ENCODE results near the gene FIBCD1.

Gene FIBCD1

DNA sequence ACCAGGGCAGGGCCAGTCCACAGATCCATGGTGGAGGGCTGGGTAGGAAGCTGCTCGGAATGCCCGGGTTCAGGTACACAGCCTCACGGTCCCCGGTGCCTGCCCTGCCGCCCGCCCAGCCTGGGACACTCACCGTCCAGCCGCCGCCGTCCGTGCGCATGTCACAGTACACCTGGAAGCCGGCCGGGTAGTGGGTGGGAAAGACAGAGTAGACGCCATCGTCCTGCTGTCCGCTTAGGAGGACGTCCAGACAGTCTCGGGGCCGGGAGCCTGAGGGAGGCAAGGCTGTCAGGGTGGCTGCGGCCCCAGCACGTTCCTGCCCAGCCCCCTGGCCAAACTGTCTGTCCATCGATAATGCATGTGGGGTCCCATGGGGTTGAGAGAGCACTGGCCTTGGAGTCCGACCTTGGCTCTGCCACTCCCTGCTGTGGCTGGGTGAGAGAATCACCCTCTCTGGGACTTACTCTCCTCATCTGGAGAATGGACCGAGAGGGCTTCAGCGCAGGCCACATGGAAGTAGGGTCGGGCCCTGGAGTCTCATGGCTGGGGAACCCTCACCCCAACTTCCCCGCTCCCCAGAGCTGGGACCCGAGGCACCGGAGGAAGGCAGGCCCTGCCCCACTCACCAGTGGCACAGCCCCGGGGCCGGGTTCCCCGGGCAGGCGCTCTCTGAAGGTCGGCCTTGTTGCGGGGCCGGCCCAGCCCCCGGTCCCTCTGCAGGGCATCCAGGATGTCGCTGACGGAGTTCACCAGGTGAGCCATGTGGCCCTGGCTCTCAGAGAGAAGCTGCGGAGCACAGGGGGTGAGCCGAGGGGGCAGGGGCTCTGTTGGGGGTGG, 15.2 kb downstream of the FIBCD1 start:
- no peaks in the 10 kb centered on the region for H3K9me3 ChIP-seq (ENCODE audit: control insufficient read depth in 5 of 5, low read length in 5 of 5)
- H3K27ac ChIP-seq (ENCODE audit: low read depth, low read length) = no peak overlapping the region
- H3K9ac ChIP-seq (ENCODE audit: low read length in 5 of 5) = no peak overlapping the region
- H3K4me3 ChIP-seq (ENCODE audit: low read depth in 1 of 5, low read length in 5 of 5) = no peak overlapping the region
- peaks cover 25 to 67% (median 51%) of the 10 kb centered on the region in 5 donors for H3K27me3 ChIP-seq (ENCODE audit: control insufficient read depth in 5 of 5, insufficient read depth in 4 of 5, low read length in 5 of 5)
- H3K4me1 ChIP-seq (ENCODE audit: control insufficient read depth in 5 of 5, insufficient read depth in 5 of 5, low read length in 5 of 5) = no peaks in the 10 kb centered on the region
- H3K36me3 ChIP-seq (ENCODE audit: control insufficient read depth in 5 of 5, insufficient read depth in 5 of 5, low read length in 5 of 5) = no peaks in the 10 kb centered on the region

GRCh38 chr9:130922893-130923610, 16.0 kb downstream of the FIBCD1 start:
- H3K27me3 ChIP-seq (ENCODE audit: control insufficient read depth in 5 of 5, insufficient read depth in 4 of 5, low read length in 5 of 5) = peaks cover 26 to 73% (median 52%) of the 10 kb centered on the region in 5 donors

DNA sequence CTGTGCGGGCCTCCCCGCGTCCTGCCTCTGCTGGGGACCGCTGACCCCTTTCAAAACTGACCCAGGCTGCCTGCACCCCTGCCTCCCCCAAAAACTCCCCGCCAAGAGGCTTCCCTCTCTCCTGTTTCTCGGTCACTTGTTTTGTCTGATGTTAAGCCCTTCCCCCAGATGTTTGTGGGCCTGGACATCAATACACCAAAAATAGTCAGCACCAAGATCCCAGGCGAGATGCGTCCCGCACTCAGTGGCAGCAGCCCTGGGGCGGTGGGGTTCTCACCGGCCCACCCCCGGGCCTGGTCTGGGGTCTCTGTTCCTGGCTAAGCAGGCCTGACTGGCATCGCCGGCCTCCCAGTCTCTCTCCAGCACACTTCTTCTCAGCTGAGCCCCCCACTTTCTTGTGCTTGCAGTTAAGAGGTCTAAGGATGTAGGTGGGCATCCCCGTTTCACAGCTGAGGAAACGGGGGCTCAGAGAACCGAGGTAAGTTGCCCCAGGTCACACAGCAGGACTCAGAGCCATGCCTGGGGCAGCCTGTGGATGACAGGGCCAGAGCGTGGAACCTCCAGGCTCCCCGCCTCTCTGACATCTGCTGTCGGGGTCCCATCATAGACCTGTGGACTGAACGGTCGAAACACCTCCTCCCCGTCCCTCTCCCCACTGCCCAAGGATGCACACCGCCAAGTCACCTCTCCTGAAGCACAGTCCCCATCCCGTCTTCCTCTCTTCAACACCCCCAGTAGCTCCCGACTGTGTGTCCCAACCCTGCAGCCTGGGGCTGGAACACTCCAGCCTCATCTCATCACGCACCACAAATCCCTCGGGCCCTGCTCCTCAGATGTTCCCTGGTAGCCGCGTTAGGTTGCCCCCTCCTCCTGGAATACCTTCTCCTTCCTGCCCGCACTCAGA, 16.8 kb downstream of the FIBCD1 start:
- H3K27ac ChIP-seq (ENCODE audit: low read depth, low read length) = no peak overlapping the region
- peaks cover 32 to 80% (median 60%) of the 10 kb centered on the region in 5 donors for H3K27me3 ChIP-seq (ENCODE audit: control insufficient read depth in 5 of 5, insufficient read depth in 4 of 5, low read length in 5 of 5)
- no peak overlapping the region for H3K4me3 ChIP-seq (ENCODE audit: low read depth in 1 of 5, low read length in 5 of 5)

More at GRCh38 chr9:130922893-130923610, 16.0 kb downstream of the FIBCD1 start:
- H3K4me1 ChIP-seq (ENCODE audit: control insufficient read depth in 5 of 5, insufficient read depth in 5 of 5, low read length in 5 of 5) = no peaks in the 10 kb centered on the region
- H3K27ac ChIP-seq (ENCODE audit: low read depth, low read length) = no peak overlapping the region
- no peak overlapping the region for H3K4me3 ChIP-seq (ENCODE audit: low read depth in 1 of 5, low read length in 5 of 5)
- H3K9ac ChIP-seq (ENCODE audit: low read length in 5 of 5) = no peak overlapping the region
- H3K9me3 ChIP-seq (ENCODE audit: control insufficient read depth in 5 of 5, low read length in 5 of 5) = no peaks in the 10 kb centered on the region
- H3K36me3 ChIP-seq (ENCODE audit: control insufficient read depth in 5 of 5, insufficient read depth in 5 of 5, low read length in 5 of 5) = no peaks in the 10 kb centered on the region

GRCh38 chr9:130921300-130921988, 17.6 kb downstream of the FIBCD1 start:
- Histone ChIP-seq H3K36me3 (ENCODE audit: control insufficient read depth in 5 of 5, insufficient read depth in 5 of 5, low read length in 5 of 5) (no peaks in the 10 kb centered on the region), H3K4me3 (ENCODE audit: low read depth in 1 of 5, low read length in 5 of 5) (no peak overlapping the region), H3K4me1 (ENCODE audit: control insufficient read depth in 5 of 5, insufficient read depth in 5 of 5, low read length in 5 of 5) (no peaks in the 10 kb centered on the region), H3K9ac (ENCODE audit: low read length in 5 of 5) (no peak overlapping the region), H3K9me3 (ENCODE audit: control insufficient read depth in 5 of 5, low read length in 5 of 5) (no peaks in the 10 kb centered on the region), H3K27ac (ENCODE audit: low read depth, low read length) (no peak overlapping the region), H3K27me3 (ENCODE audit: control insufficient read depth in 5 of 5, insufficient read depth in 4 of 5, low read length in 5 of 5) (peaks cover 34 to 83% (median 61%) of the 10 kb centered on the region in 5 donors)

More for the DNA sequence above, 16.8 kb downstream of the FIBCD1 start:
- H3K9me3 ChIP-seq (ENCODE audit: control insufficient read depth in 5 of 5, low read length in 5 of 5) = no peaks in the 10 kb centered on the region
- H3K36me3 ChIP-seq (ENCODE audit: control insufficient read depth in 5 of 5, insufficient read depth in 5 of 5, low read length in 5 of 5) = no peaks in the 10 kb centered on the region
- no peaks in the 10 kb centered on the region for H3K4me1 ChIP-seq (ENCODE audit: control insufficient read depth in 5 of 5, insufficient read depth in 5 of 5, low read length in 5 of 5)
- no peak overlapping the region for H3K9ac ChIP-seq (ENCODE audit: low read length in 5 of 5)

- Histone ChIP-seq H3K27ac (ENCODE audit: low read depth, low read length) (no peak overlapping the region), H3K27me3 (ENCODE audit: control insufficient read depth in 5 of 5, insufficient read depth in 4 of 5, low read length in 5 of 5) (peaks cover 34 to 80% (median 61%) of the 10 kb centered on the region in 5 donors), H3K36me3 (ENCODE audit: control insufficient read depth in 5 of 5, insufficient read depth in 5 of 5, low read length in 5 of 5) (no peaks in the 10 kb centered on the region)
These were observed 18.2 kb downstream of the FIBCD1 start for GRCh38 chr9:130920762-130921299.

DNA sequence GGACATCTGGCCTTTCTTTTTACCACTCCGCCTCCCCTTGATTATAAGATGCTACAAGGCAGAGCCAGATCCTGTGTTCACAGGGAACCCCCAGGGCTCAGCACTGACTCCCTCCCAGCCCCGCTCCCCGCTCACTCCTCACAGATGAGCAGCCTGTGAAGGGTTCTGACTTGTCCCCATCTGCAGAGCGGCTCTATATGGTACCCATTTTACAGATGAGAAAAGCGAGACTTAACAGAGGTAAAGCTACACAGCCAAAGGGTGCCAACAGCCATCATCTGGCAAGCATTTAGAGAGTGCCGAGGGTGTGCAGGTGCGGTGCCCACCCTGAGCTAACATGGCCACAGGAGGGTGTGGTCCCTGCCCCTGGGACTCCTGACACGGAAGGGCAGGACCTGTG, 18.8 kb downstream of the FIBCD1 start:
- Histone ChIP-seq H3K4me3 (ENCODE audit: low read depth in 1 of 5, low read length in 5 of 5) (no peak overlapping the region), H3K4me1 (ENCODE audit: control insufficient read depth in 5 of 5, insufficient read depth in 5 of 5, low read length in 5 of 5) (no peaks in the 10 kb centered on the region), H3K27ac (ENCODE audit: low read depth, low read length) (no peak overlapping the region), H3K9ac (ENCODE audit: low read length in 5 of 5) (no peak overlapping the region), H3K36me3 (ENCODE audit: control insufficient read depth in 5 of 5, insufficient read depth in 5 of 5, low read length in 5 of 5) (no peaks in the 10 kb centered on the region), H3K9me3 (ENCODE audit: control insufficient read depth in 5 of 5, low read length in 5 of 5) (no peaks in the 10 kb centered on the region), H3K27me3 (ENCODE audit: control insufficient read depth in 5 of 5, insufficient read depth in 4 of 5, low read length in 5 of 5) (peaks cover 34 to 75% (median 58%) of the 10 kb centered on the region in 5 donors)

More at GRCh38 chr9:130920762-130921299, 18.2 kb downstream of the FIBCD1 start:
- Histone ChIP-seq H3K4me1 (ENCODE audit: control insufficient read depth in 5 of 5, insufficient read depth in 5 of 5, low read length in 5 of 5) (no peaks in the 10 kb centered on the region), H3K9me3 (ENCODE audit: control insufficient read depth in 5 of 5, low read length in 5 of 5) (no peaks in the 10 kb centered on the region), H3K9ac (ENCODE audit: low read length in 5 of 5) (no peak overlapping the region), H3K4me3 (ENCODE audit: low read depth in 1 of 5, low read length in 5 of 5) (no peak overlapping the region)

DNA sequence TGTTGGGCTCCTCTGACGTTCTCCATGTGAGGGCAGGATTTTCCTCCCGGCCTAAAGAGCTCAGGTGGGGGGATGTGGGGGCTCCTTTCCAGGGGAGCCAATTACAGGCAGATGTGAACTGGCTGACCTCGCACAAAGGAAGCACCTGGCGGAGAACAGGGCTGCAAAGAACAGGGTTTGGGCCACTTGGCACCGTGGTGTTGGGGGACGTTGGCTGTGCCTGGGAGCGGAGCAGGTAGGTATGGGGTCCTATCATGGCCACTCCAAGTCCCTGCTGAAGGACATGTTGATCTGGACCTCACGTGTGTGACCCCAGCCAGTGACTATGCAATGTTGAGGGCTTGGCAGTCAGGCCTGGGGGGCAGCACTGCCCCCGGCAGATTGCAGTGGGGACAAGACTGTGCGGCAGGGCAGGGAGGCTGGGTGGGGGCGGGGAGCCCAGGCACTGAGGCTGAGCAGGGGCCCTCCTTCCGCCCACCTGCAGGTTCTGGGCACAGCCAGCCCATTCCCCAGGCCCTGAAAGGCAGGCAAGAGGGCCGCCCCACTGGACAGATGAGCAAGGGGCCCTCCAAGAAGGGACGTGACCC, 19.4 kb downstream of the FIBCD1 start:
- no peak overlapping the region for H3K9ac ChIP-seq (ENCODE audit: low read length in 5 of 5)
- no peak overlapping the region for H3K4me3 ChIP-seq (ENCODE audit: low read depth in 1 of 5, low read length in 5 of 5)
- H3K36me3 ChIP-seq (ENCODE audit: control insufficient read depth in 5 of 5, insufficient read depth in 5 of 5, low read length in 5 of 5) = no peaks in the 10 kb centered on the region
- no peaks in the 10 kb centered on the region for H3K9me3 ChIP-seq (ENCODE audit: control insufficient read depth in 5 of 5, low read length in 5 of 5)
- H3K27me3 ChIP-seq (ENCODE audit: control insufficient read depth in 5 of 5, insufficient read depth in 4 of 5, low read length in 5 of 5) = peaks cover 31 to 76% (median 59%) of the 10 kb centered on the region in 5 donors
- H3K27ac ChIP-seq (ENCODE audit: low read depth, low read length) = no peak overlapping the region
- H3K4me1 ChIP-seq (ENCODE audit: control insufficient read depth in 5 of 5, insufficient read depth in 5 of 5, low read length in 5 of 5) = no peaks in the 10 kb centered on the region

DNA sequence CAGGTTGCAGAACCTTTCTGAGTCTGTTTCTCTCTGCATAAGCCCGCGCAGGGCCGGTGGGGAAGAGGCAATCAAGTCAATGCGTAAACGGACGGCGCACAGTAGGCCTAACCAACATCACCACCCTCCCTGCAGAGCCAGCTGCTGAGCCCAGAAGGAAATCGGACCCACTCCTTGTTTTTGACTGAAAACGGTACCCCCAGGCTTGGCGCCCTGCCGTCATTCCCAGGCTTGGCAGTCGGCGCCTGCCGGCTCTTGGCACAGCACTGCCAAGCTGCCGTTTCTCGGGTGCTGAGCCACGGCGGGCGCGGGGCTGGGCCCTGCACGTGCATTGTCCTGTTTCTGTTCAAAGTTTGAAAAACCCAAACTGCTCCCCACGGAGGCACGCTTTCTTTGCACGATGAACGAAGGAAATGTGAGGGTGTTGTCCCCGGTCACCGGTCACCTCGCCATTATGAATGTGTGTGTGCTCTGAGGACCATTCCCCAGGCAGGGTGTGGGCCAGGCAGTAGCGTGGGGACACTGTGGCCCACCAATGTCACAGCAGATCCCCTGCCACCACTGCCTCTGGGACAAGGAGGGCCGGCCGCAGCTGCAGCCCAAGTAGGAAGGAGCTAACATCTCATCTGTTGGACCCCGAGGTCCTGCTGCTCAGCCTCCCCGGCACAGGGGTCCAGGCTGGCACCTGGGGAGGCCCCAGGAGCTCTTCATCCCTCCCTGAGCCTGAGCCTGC, 20.1 kb downstream of the FIBCD1 start:
- no peak overlapping the region for H3K27ac ChIP-seq (ENCODE audit: low read depth, low read length)
- H3K27me3 ChIP-seq (ENCODE audit: control insufficient read depth in 5 of 5, insufficient read depth in 4 of 5, low read length in 5 of 5) = peaks cover 31 to 77% (median 62%) of the 10 kb centered on the region in 5 donors
- H3K9ac ChIP-seq (ENCODE audit: low read length in 5 of 5) = no peak overlapping the region
- no peaks in the 10 kb centered on the region for H3K9me3 ChIP-seq (ENCODE audit: control insufficient read depth in 5 of 5, low read length in 5 of 5)
- H3K4me1 ChIP-seq (ENCODE audit: control insufficient read depth in 5 of 5, insufficient read depth in 5 of 5, low read length in 5 of 5) = peaks cover 0 to 2% (median 0%) of the 10 kb centered on the region in 5 donors
- H3K36me3 ChIP-seq (ENCODE audit: control insufficient read depth in 5 of 5, insufficient read depth in 5 of 5, low read length in 5 of 5) = no peaks in the 10 kb centered on the region
- H3K4me3 ChIP-seq (ENCODE audit: low read depth in 1 of 5, low read length in 5 of 5) = no peak overlapping the region
